GM12892 (cell line): Measurements from ENCODE around the gene MED26.

Experiments
- DNase-seq: peaks from one replicate; pipeline ENCODE4 v3.0.0; 2011; ENCODE audit not compliant: insufficient read length
- FAIRE-seq: peaks from 2 replicates; lab custom pipeline; 2011; peaks lifted over from hg19 to GRCh38; lab: Jason Lieb, UNC
- POLR2A ChIP-seq: IDR thresholded peaks from 2 replicates; pipeline ENCODE4 v1.6.1; 2011; ENCODE audit warnings: low read depth, low read length, control low read depth
- POLR2AphosphoS5 ChIP-seq: IDR thresholded peaks from 2 replicates; pipeline ENCODE4 v1.6.1; 2011; ENCODE audit warnings: low read depth, low read length, control low read depth
- TAF1 ChIP-seq: IDR thresholded peaks from 2 replicates; pipeline ENCODE4 v1.6.1; 2011; ENCODE audit warnings: low read depth, mild to moderate bottlenecking, control low read depth, low read length, borderline replicate concordance

MED26 gene

GRCh38 chr19:16609511-16610200 lies 18.3 kb downstream of the MED26 start:
- no peak for FAIRE-seq
- TF ChIP-seq POLR2AphosphoS5, result no peak
- no peak for DNase-seq

GRCh38 chr19:16608290-16608739 lies 19.7 kb downstream of the MED26 start:
- no peak for FAIRE-seq
- TF ChIP-seq POLR2AphosphoS5, result no peak
- no peak for TF ChIP-seq POLR2A
- TF ChIP-seq TAF1, result no peak
- DNase-seq, result no peak

GRCh38 chr19:16607819-16608218 lies 20.2 kb downstream of the MED26 start:
- no peak for DNase-seq
- no peak for TF ChIP-seq TAF1
- no peak for FAIRE-seq

GRCh38 chr19:16605553-16605994 lies 22.4 kb downstream of the MED26 start:
- DNase-seq (no peak), FAIRE-seq (no peak)
- TF ChIP-seq POLR2A, result no peak
- TF ChIP-seq POLR2AphosphoS5, result no peak
- TF ChIP-seq TAF1, result no peak

- DNase-seq, result no peak
- no peak for TF ChIP-seq POLR2AphosphoS5
- no peak for TF ChIP-seq TAF1
- TF ChIP-seq POLR2A, result no peak
- no peak for FAIRE-seq
Observed at GRCh38 chr19:16605115-16605514, 22.9 kb downstream of the MED26 start.

GRCh38 chr19:16604615-16605014 lies 23.4 kb downstream of the MED26 start:
- TF ChIP-seq POLR2A, result no peak
- no peak for TF ChIP-seq TAF1
- TF ChIP-seq POLR2AphosphoS5, result no peak
- FAIRE-seq (no peak), DNase-seq (no peak)

GRCh38 chr19:16603090-16603489 lies 24.9 kb downstream of the MED26 start:
- FAIRE-seq, result no peak
- TF ChIP-seq POLR2AphosphoS5 (no peak), POLR2A (no peak)
- no peak for DNase-seq

GRCh38 chr19:16601378-16602052 lies 26.5 kb downstream of the MED26 start:
- FAIRE-seq (no peak), DNase-seq (no peak)
- no peak for TF ChIP-seq TAF1
- no peak for TF ChIP-seq POLR2A
- TF ChIP-seq POLR2AphosphoS5, result no peak

- TF ChIP-seq POLR2A, result no peak
- TF ChIP-seq TAF1, result no peak
- no peak for TF ChIP-seq POLR2AphosphoS5
- DNase-seq, result no peak
- no peak for FAIRE-seq
Observed at GRCh38 chr19:16600824-16601223, 27.2 kb downstream of the MED26 start.

GRCh38 chr19:16599655-16600346 lies 28.2 kb downstream of the MED26 start:
- DNase-seq (no peak), FAIRE-seq (no peak)
- no peak for TF ChIP-seq TAF1
- no peak for TF ChIP-seq POLR2AphosphoS5
- TF ChIP-seq POLR2A, result no peak

GRCh38 chr19:16598848-16599247 lies 29.2 kb downstream of the MED26 start:
- no peak for FAIRE-seq
- no peak for DNase-seq
- TF ChIP-seq POLR2A (no peak), TAF1 (no peak), POLR2AphosphoS5 (no peak)

- DNase-seq (no peak), FAIRE-seq (no peak)
- TF ChIP-seq TAF1 (no peak), POLR2A (no peak), POLR2AphosphoS5 (no peak)
Observed at GRCh38 chr19:16596399-16596798, 31.6 kb downstream of the MED26 start.
